Central memory CD8-positive, alpha-beta T cell (primary cell): ENCODE measurements around the gene ALDH3B2.
A peak's percentile ranks its signal among the peaks of the same experiment; 100 is the strongest.
"Not testable (repeated sequence)": the region's sequence is repeated elsewhere in the genome, so short reads cannot be mapped to it uniquely, and the experiment has no call there.

Source experiments
- ATAC-seq: fragments of 150-1000 bp; cut with Tn5 transposase; replicated peaks from 2 replicates; pipeline ENCODE4 v1.10.0; 2022; ENCODE audit warnings: mild to moderate bottlenecking, moderate FRiP score, moderate number of reproducible peaks; ENCODE audit not compliant: poor library complexity, severe bottlenecking; ENCODE audit errors: extremely low read depth
- DNase-seq, 2 donors: peaks; one replicate each; pipeline ENCODE4 v3.0.0; 2021; ENCODE audit warnings: low spot score in 2 of 2
- H3K27ac Mint-ChIP-seq: one replicate; pipeline ENCODE4 v1.8.0; 2022; ENCODE audit warnings: low read depth, mild to moderate bottlenecking, moderate library complexity, mixed read lengths
- H3K27me3 Mint-ChIP-seq: one replicate; pipeline ENCODE4 v1.8.0; 2022; ENCODE audit warnings: mixed read lengths
- H3K36me3 Mint-ChIP-seq: one replicate; pipeline ENCODE4 v1.8.0; 2022; ENCODE audit warnings: mild to moderate bottlenecking, moderate library complexity, mixed read lengths; ENCODE audit not compliant: insufficient read depth
- H3K4me1 Mint-ChIP-seq: one replicate; pipeline ENCODE4 v1.8.0; 2022; ENCODE audit warnings: mixed read lengths
- H3K4me3 Mint-ChIP-seq: one replicate; pipeline ENCODE4 v1.8.0; 2022; ENCODE audit warnings: mild to moderate bottlenecking, moderate library complexity, mixed read lengths
- H3K9me3 Mint-ChIP-seq: one replicate; pipeline ENCODE4 v1.8.0; 2022; ENCODE audit warnings: mixed read lengths

ALDH3B2 gene

GRCh38 chr11:67674442-67674871 lies at the start of gene ALDH3B2:
Gene ALDH3B2, minus strand, starts transcription at chr11:67674623. Its CDS starts 7,688 bp downstream, at chr11:67666935.
- no peak within 1 kb of the TSS for H3K27ac Mint-ChIP-seq

GRCh38 chr11:67723036-67723435 lies 48.6 kb upstream of the ALDH3B2 start:
- H3K4me3 Mint-ChIP-seq, H3K9me3 Mint-ChIP-seq, DNase-seq, H3K4me1 Mint-ChIP-seq, H3K36me3 Mint-ChIP-seq, H3K27ac Mint-ChIP-seq, ATAC-seq: not testable (repeated sequence)
- H3K27me3 Mint-ChIP-seq: peaks cover 39% of the 10 kb centered on the region

More at GRCh38 chr11:67674442-67674871, at the start of gene ALDH3B2:
- no peak for ATAC-seq
- no peak for DNase-seq
- Mint-ChIP-seq H3K36me3 (no peaks in the 10 kb centered on the region), H3K9me3 (peaks cover 4% of the 10 kb centered on the region), H3K27me3 (peaks cover 39% of the 10 kb centered on the region), H3K4me3 (no peak within 1 kb of the TSS), H3K4me1 (no peaks in the 10 kb centered on the region)

GRCh38 chr11:67716226-67716625 lies 41.8 kb upstream of the ALDH3B2 start:
- peaks cover 39% of the 10 kb centered on the region for H3K27me3 Mint-ChIP-seq
- H3K27ac Mint-ChIP-seq, ATAC-seq, H3K9me3 Mint-ChIP-seq, H3K4me3 Mint-ChIP-seq, H3K36me3 Mint-ChIP-seq, DNase-seq, H3K4me1 Mint-ChIP-seq: not testable (repeated sequence)

GRCh38 chr11:67715801-67716200 lies 41.4 kb upstream of the ALDH3B2 start:
- H3K27ac Mint-ChIP-seq, H3K4me3 Mint-ChIP-seq, ATAC-seq, H3K4me1 Mint-ChIP-seq, H3K9me3 Mint-ChIP-seq, H3K36me3 Mint-ChIP-seq, DNase-seq: not testable (repeated sequence)
- peaks cover 36% of the 10 kb centered on the region for H3K27me3 Mint-ChIP-seq

- ATAC-seq, H3K27ac Mint-ChIP-seq, H3K4me3 Mint-ChIP-seq, H3K36me3 Mint-ChIP-seq, H3K9me3 Mint-ChIP-seq, H3K4me1 Mint-ChIP-seq: not testable (repeated sequence)
- DNase-seq: peak; percentile 31 to 61
- H3K27me3 Mint-ChIP-seq: peaks cover 18% of the 10 kb centered on the region
Observed at GRCh38 chr11:67713892-67714509, 39.6 kb upstream of the ALDH3B2 start.

GRCh38 chr11:67711676-67712075 lies 37.3 kb upstream of the ALDH3B2 start:
- H3K4me1 Mint-ChIP-seq, DNase-seq, H3K9me3 Mint-ChIP-seq, H3K36me3 Mint-ChIP-seq, H3K4me3 Mint-ChIP-seq, H3K27ac Mint-ChIP-seq, ATAC-seq: not testable (repeated sequence)
- H3K27me3 Mint-ChIP-seq: peaks cover 10% of the 10 kb centered on the region

GRCh38 chr11:67711212-67711611 lies 36.8 kb upstream of the ALDH3B2 start:
- DNase-seq, H3K4me1 Mint-ChIP-seq, H3K27ac Mint-ChIP-seq, H3K9me3 Mint-ChIP-seq, ATAC-seq, H3K4me3 Mint-ChIP-seq, H3K36me3 Mint-ChIP-seq: not testable (repeated sequence)
- peaks cover 10% of the 10 kb centered on the region for H3K27me3 Mint-ChIP-seq

- not testable (repeated sequence) for H3K4me3 Mint-ChIP-seq, H3K27ac Mint-ChIP-seq, H3K9me3 Mint-ChIP-seq, ATAC-seq, H3K36me3 Mint-ChIP-seq, DNase-seq, H3K4me1 Mint-ChIP-seq
- peaks cover 10% of the 10 kb centered on the region for H3K27me3 Mint-ChIP-seq
Observed at GRCh38 chr11:67709806-67710205, 35.4 kb upstream of the ALDH3B2 start.

GRCh38 chr11:67705264-67705663 lies 30.8 kb upstream of the ALDH3B2 start:
- H3K4me3 Mint-ChIP-seq: no peak overlapping the region
- no peaks in the 10 kb centered on the region for H3K36me3 Mint-ChIP-seq
- DNase-seq (no peak), ATAC-seq (no peak)
- H3K4me1 Mint-ChIP-seq: no peaks in the 10 kb centered on the region
- no peaks in the 10 kb centered on the region for H3K9me3 Mint-ChIP-seq
- H3K27ac Mint-ChIP-seq: no peak overlapping the region
- peaks cover 35% of the 10 kb centered on the region for H3K27me3 Mint-ChIP-seq

- no peaks in the 10 kb centered on the region for H3K9me3 Mint-ChIP-seq
- ATAC-seq: no peak
- H3K4me3 Mint-ChIP-seq: no peak overlapping the region
- DNase-seq: no peak
- H3K4me1 Mint-ChIP-seq: no peaks in the 10 kb centered on the region
- no peak overlapping the region for H3K27ac Mint-ChIP-seq
- H3K36me3 Mint-ChIP-seq: no peaks in the 10 kb centered on the region
- peaks cover 42% of the 10 kb centered on the region for H3K27me3 Mint-ChIP-seq
Observed at GRCh38 chr11:67704524-67704923, 30.1 kb upstream of the ALDH3B2 start.

GRCh38 chr11:67703709-67704108 lies 29.3 kb upstream of the ALDH3B2 start:
- ATAC-seq, H3K4me1 Mint-ChIP-seq, H3K36me3 Mint-ChIP-seq, H3K4me3 Mint-ChIP-seq, H3K9me3 Mint-ChIP-seq, DNase-seq, H3K27ac Mint-ChIP-seq: not testable (repeated sequence)
- peaks cover 42% of the 10 kb centered on the region for H3K27me3 Mint-ChIP-seq

GRCh38 chr11:67700548-67701262 lies 26.3 kb upstream of the ALDH3B2 start:
- Mint-ChIP-seq H3K4me3 (no peak overlapping the region), H3K9me3 (no peaks in the 10 kb centered on the region), H3K36me3 (no peaks in the 10 kb centered on the region), H3K4me1 (no peaks in the 10 kb centered on the region), H3K27ac (no peak overlapping the region), H3K27me3 (peaks cover 64% of the 10 kb centered on the region)
- DNase-seq: no peak
- ATAC-seq: no peak

- H3K4me3 Mint-ChIP-seq: no peak overlapping the region
- no peaks in the 10 kb centered on the region for H3K4me1 Mint-ChIP-seq
- no peaks in the 10 kb centered on the region for H3K9me3 Mint-ChIP-seq
- DNase-seq: no peak
- ATAC-seq: no peak
- no peak overlapping the region for H3K27ac Mint-ChIP-seq
- no peaks in the 10 kb centered on the region for H3K36me3 Mint-ChIP-seq
- H3K27me3 Mint-ChIP-seq: peaks cover 64% of the 10 kb centered on the region
Observed at GRCh38 chr11:67700141-67700540, 25.7 kb upstream of the ALDH3B2 start.
